GM19193 (cell line): Measurements from ENCODE around the gene LRRC4C.

Experiments used
- POLR2A ChIP-seq: IDR thresholded peaks from 4 replicates; pipeline ENCODE4 v1.6.1; 2011; ENCODE audit not compliant: insufficient read depth, insufficient read length; ENCODE audit errors: extremely low read depth

Gene LRRC4C

DNA sequence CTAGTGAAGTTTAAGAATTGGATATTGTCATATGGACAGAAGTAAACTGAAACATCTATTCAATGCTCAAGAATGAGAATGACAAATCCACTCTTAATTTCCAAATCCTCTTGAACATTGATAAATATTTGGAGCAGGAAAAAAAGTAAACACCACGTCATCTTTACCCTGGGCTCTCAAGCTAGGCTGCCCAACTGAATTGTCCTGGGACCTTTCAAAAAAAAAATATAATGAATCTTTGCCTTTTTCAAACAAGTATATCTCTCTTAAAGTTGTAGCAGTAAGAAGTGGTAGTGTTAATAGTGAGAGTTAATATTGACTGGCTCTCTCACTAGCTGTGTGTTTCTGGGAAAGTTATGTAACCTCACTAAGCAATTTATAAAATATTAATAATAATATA, 374.3 kb downstream of the LRRC4C start:
- TF ChIP-seq POLR2A: no peak

DNA sequence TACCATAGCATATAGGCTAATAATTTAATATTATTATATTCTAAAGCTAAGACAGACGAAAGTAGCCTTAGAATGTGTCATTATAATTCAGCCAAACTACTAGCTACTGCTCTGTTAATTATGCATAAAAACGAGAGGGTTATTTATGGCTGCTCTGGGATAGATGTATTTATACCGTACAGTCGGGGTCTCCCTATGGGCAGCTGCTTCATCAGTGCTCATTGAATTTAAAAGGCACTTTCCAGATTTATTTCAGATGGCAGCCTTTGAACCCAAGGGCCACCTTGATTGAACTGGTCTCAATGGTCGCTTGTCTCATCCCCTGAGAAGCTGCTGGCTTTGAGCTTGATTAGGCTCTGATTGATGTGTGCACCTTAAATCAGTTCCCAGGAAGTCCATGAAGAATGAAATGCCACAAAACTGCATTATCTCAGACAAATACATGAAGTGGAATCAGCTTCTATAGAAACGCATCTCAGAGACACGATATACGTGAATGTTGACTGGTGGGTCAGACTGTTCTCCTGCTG, 377.6 kb downstream of the LRRC4C start:
- TF ChIP-seq POLR2A: no peak

DNA sequence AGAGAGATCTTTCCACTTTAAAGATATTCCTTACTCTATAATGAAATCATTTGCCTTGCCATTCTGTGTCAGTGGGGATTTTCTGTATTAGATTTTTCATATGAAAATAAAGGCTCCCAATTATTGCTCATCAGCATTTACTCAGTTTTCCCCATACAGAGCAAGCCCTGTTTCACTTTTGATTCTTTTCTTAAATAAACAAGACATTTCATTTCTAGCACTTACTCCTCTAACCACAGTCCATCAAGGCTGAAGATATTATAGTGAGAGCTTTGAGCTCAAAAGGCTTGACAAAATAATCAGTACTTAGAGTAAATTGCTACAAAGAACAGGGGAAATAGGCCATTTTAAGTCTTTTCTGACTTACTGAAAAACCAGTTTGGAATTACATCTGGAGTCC, 385.1 kb downstream of the LRRC4C start:
- TF ChIP-seq POLR2A: no peak

DNA sequence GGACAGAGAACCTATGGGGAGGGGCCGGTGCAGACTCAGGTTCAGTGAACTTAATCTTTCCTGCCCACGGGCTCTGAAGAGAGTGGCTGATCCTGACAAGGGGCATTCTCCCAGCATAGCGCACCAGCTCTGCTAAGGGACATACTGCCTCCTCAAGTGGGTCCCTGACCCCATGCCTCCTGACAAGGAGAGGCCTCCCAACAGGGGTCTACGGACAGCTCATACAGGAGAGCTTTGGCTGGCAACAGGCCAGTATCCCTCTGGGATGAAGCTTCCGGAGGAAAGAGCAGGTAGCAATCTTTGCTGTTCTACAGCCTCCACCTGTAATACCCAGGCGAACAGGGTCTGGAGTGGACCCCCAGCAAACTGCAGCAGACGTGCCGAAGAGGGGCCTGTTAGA, 394.0 kb downstream of the LRRC4C start:
- no peak for TF ChIP-seq POLR2A

DNA sequence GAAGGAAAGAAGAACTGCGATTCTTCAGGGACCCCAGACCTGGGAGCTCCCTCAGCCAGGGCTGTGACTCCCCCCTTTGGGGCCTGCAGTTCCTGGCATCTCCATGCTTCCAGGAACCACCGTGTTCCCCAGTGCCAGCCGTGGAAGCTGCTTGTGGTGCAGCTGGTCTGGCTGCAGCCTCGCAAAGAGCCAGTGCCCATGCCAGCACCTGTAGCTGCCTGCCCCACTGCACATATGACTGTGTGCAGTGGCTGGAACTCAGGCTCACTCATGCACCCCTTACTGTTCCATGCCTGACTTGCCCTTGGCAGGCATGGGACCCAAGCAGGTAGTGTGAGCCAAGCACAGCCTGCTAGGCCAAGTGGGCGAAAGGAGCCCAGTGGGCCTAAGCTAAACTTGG, 401.3 kb downstream of the LRRC4C start:
- TF ChIP-seq POLR2A: no peak

DNA sequence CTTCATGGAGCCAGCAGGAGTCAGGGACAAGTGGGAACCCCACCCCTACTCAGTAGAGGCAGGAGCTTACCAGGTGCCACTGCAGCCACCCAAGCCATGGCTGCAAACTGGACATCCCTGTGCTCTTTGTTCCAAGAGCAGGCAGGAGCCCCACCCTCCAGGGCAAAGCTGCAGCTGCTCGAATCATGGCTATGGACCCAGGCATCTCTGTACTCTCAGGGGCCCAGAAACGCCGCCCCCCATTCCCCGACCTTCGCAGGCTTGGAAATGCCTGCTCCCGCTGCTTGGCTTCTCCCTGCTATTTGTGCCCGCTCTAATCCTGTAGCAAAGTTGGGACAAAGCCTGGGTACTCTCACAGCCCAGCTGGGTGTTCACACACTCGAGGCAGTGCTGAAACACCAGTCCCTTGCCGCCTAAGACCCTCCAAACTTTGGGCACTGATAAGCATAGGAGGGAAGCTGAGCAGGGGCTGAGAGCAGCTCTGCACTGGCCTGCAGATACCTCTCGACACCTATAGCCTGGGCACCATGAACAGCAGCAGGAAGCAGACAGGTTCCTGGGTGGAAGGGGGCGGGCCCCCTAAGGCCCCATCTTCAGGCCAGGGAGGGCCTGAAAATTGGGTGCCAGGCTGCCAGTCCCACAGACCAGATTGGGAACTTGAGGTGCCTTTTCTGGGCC, 402.4 kb downstream of the LRRC4C start:
- no peak for TF ChIP-seq POLR2A

DNA sequence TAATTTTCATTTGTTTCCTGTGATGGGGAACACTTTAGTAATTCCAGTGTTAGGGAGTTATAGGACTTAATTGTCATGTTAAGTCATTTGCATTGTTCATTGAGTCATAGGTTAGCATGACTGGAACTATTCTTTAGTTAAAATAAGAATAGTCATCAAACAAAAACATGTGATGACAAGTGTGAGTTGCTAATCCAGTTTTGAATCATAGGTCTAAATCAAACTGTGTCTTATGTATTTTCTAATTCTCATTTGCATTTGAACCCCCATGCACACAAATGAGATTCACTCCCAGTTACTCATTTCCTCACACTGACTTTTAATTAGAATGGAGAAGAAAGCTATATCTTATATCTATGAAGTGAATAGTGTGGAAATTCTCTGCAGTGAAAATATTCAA, 405.6 kb downstream of the LRRC4C start:
- no peak for TF ChIP-seq POLR2A

DNA sequence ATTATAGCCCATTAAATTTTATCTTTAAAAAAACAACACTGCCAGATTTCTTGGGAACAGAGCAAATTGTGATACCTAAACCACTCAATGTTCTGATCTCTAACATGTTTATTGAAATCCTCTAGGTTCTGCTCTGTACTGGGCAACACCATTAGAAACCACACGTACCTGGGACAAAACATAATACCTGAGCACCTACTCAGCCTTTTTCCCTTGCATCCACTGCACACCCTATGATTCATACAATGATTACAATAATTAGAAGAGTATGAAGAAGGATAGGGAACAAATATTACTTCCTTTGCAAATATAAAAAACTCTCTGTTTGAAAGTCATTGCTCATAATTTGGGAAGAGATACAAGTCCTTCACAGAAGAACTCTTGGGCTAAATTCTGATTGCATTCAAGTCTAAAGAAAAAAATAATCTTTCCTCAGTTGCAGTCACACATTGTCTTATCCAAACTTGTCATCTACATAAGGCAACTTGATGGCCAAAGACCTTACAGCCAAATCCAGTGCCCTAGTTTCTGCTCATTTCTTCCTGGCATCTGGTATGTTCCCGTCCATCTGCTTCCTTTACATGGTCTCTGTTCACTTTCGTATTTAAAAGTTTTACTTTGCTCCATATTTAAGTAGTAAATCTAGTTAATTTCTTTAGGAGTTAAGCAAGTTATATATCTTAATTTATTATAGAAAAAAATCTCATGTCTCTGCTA, 407.4 kb downstream of the LRRC4C start:
- no peak for TF ChIP-seq POLR2A

DNA sequence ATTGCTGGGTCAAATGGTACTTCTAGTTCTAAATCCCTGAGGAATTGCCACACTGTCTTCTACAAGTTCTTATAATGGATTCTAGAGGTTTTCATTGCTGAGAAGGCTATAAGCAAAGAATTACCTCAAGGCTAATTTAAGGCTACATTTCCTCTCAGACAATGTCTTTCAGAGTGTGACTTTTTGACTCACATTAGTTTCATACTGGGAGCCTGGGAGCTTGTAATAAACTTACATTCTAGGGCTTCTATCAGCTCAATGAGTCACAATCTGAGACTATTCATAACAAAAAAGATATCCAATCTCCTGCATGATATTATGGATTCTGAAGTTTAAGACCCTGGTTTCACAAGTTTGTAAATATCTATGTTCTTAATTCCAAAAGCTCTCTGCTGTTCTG, 408.7 kb downstream of the LRRC4C start:
- no peak for TF ChIP-seq POLR2A

DNA sequence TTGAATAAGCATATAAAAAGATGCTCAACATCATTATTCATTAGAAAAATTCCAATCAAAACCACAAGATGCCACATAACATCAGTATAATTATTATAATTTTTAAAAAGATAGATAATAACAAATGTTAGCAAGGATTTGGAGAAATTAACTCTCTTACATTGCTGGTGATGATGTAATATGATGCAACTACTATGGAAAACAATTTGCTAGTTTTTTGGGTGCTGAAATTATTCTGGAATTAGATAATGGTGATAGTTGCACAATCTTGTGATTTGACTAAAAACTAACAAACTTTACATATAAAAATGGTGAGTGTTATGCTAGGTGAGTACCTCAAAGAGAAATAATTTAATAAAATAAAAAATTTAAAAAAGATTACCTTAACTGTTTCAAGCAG, 412.2 kb downstream of the LRRC4C start:
- TF ChIP-seq POLR2A: no peak

DNA sequence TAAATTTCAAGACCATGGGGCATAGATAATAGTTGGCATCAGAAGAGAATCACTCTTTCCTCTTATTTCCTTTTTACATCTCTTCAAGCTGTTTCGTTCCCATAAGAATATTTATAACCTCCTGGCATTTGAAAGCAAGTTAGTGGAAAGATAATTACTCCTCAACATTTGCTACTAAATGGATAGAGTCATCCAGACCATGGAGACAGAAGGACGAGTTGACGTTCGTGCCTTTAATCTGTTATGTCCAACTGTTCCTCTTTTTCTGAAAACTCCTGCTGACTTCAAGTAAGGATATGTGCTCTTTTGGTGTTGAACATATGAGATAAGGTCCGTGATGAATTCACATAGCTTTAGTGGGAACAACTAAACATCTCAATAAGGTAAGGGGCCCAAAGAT, 414.2 kb downstream of the LRRC4C start:
- TF ChIP-seq POLR2A: no peak

DNA sequence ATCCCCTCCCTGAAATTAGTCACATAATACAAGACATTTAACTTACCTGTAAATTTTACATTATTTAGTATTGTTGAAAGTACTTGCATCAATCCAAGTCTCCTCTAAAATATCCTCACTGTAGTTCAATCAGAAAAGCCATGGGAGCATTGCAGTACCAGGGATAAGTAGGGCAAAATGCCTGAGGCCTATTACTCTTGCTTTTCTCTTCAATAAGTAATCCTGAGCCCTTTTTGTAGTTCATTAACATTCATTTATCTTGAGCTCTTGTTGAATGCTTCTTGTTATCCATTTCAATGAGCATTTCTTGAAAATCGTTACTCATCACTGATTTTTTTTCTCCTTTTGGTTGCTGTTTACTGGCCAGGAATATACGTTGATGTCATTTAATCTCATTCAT, 414.7 kb downstream of the LRRC4C start:
- no peak for TF ChIP-seq POLR2A

DNA sequence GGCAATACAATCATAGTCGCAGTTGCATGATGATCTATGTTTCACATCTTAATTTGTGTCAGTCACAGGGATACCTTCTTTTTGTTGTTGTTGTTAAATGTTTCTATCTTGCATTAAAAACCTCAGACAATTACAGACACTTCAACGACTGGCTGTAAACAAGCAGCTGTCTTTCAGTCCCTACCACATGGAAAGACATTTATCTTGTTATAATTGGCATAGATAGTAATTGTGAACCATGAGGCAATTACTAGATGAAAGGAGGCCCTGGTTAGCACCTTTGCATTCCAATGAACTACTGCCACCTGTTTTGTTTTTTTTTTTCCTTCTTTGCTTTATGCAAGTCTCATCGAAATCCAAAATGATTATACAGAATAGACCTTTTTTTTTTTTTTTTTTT, 416.8 kb downstream of the LRRC4C start:
- TF ChIP-seq POLR2A: no peak

DNA sequence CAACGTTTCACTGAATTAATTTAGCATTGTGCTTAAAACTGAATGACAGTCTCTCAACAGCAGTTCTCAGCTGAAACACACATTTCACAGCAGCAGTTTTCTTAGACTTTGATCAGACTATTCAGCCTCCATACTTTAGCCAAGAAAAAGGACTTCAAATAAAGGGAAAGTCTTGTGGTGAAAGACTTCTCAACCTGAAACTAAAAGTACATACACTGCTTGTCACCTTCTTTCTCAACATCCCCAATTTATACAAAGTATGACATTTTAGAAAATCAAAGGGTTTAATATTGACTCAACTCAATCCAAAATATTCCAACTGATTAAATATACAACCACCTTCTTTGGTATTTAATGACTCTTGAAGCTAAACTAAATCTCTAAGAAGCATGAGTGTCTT, 419.0 kb downstream of the LRRC4C start:
- TF ChIP-seq POLR2A: no peak

DNA sequence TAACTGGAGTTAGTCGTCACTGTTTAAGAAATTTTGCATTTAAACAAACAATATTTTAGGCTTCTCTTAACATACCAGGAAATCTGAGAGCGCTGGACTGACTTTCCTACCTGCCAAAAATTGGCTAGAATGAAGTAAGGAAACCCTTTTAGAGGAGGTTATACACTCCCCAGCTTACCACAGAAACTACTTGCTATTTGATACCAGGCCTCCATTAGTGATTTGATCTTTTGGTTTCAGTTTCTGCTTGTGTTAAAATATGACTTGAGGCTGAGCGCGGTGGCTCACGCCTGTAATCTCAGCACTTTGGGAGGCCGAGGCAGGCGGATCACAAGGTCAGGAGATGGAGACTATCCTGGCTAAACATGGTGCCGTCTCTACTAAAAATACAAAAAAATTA, 419.9 kb downstream of the LRRC4C start:
- no peak for TF ChIP-seq POLR2A

DNA sequence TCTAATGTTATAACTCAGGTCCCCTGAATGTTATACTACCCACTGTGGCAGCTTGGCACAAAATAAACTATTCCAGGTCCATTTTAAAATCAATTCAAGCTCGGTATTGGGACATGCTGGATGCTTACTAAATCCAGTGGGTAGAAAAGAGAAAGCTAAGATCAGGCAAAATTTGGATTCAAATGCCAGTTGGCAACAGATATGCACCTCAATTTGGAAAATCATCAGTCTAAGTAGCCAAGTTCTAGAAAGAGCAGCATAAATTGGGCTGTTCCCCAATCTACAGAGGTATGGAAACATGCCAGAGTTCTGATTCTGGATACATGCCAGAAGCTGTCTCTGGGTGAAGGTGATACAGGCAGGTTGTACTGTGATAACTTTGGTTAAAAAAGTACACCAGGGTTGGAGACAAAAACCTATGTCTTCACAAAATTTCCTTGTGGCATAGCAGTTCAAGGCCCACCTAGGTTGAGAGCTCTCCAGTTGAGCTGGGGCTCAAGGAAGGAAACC, 427.8 kb downstream of the LRRC4C start:
- TF ChIP-seq POLR2A: no peak

DNA sequence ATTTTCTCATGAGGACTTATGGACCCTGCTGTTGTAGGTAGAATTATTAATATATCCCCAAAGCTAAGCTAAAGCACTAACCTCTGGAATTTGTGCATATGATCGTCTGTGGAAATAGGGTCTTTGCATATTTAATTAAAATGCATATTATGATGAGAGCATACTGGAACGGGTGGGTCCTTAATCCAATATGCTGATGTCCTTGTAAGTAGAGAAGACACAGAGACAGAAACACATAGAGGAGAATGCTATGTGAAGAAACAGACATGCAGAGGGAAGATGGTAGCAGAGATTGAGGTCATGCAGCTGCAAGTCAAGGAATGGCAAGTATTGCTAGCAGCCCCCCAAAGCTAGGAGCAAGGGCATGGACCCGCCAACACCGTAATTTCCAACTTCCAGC, 439.2 kb downstream of the LRRC4C start:
- TF ChIP-seq POLR2A: no peak

DNA sequence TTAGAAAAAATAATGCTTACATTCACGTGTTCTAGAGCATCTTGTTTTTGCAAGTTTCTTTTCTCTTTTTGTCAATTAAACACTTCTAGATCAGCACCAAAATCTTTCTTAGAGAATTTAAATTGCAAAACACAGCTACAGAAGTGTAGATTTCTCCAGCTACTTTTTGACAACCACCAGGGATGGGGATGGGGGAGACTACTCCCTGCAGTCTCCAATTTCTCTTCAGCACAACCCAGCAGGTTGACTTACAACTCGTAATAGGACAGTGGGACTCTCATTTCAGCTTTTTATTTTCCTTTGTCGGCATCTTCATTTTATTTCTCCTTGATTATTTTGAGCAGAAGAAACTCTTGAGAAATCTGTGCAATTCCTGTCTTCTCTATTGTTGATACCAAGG, 441.2 kb downstream of the LRRC4C start:
- TF ChIP-seq POLR2A: no peak
